T-helper 17 cell (primary cell): Measurements from ENCODE around the gene ZC3H18. TPM values are rescaled to one million over a fixed set of nuclear protein-coding genes. Genes with fewer than 3 reads are reported as not detected.
"Not testable (repeated sequence)": the region's sequence is repeated elsewhere in the genome, so short reads cannot be mapped to it uniquely, and the experiment has no call there.

Experiments used
- ATAC-seq: fragments of 150-1000 bp; cut with Tn5 transposase; 2 replicates; pipeline ENCODE4 v1.10.0; 2021; ENCODE audit warnings: mild to moderate bottlenecking, moderate library complexity
- DNase-seq, 3 donors: peaks; one replicate each; pipeline versions ENCODE4 v3.0.0 to v3.0.0-alpha.2; 2020 to 2021
- H3K9me3 ChIP-seq: one replicate; pipeline ENCODE4 v1.7.0; 2013; ENCODE audit warnings: low read length, mild to moderate bottlenecking; ENCODE audit not compliant: control insufficient read depth, poor library complexity, severe bottlenecking
- H3K27ac Mint-ChIP-seq: one replicate; pipeline ENCODE4 v1.8.0; 2022; ENCODE audit warnings: mild to moderate bottlenecking, moderate library complexity, mixed read lengths
- H3K27me3 Mint-ChIP-seq: one replicate; pipeline ENCODE4 v1.8.0; 2022; ENCODE audit warnings: mixed read lengths
- H3K36me3 Mint-ChIP-seq: one replicate; pipeline ENCODE4 v1.8.0; 2022; ENCODE audit warnings: low read depth, mixed read lengths
- H3K4me1 Mint-ChIP-seq: one replicate; pipeline ENCODE4 v1.8.0; 2022; ENCODE audit warnings: mild to moderate bottlenecking, mixed read lengths
- H3K4me3 Mint-ChIP-seq: one replicate; pipeline ENCODE4 v1.8.0; 2022; ENCODE audit warnings: mild to moderate bottlenecking, moderate library complexity, mixed read lengths
- total RNA-seq, 4 donors: library from RNA in 2 of 4; stranded (reverse) in 2 of 4; gene quantifications; one replicate each; pipeline ENCODE4 v1.2.3 and lab custom pipeline; 2022 to 2026

Gene ZC3H18
- total RNA-seq, 2 donors from 2014 or later, result 100 to 141 TPM

GRCh38 chr16:88665570-88665969 lies 95.4 kb downstream of the ZC3H18 start:
- Mint-ChIP-seq H3K27me3 (no peaks in the 10 kb centered on the region), H3K27ac (peak overlapping the region; percentile 19), H3K4me3 (no peak overlapping the region), H3K36me3 (no peaks in the 10 kb centered on the region), H3K4me1 (peaks cover 13% of the 10 kb centered on the region)
- DNase-seq (no peak), ATAC-seq (no peak)
- no peaks in the 10 kb centered on the region for H3K9me3 ChIP-seq

DNA sequence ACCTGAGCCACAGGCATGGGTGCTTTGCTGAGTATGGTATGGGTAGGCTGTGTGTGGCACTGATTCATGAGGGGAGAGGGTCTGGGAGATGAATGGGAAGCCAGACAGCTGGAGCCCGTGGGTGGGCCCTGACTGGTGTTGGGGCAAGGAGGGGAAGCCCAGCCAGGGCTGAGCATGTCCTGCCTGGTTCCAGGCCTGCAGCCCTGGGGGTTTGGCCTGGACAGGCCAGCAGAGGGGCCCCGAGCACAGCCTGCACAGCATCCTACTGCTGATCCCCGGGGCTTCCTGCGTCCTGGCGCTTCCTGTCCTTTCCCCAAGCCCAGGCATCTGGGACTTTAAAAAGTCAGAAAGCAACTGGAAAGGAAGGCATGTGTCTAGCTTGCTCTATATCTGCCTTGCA lies 97.3 kb downstream of the ZC3H18 start:
- Mint-ChIP-seq H3K27me3 (no peaks in the 10 kb centered on the region), H3K36me3 (no peaks in the 10 kb centered on the region), H3K27ac (peak overlapping the region; percentile 45), H3K4me1 (peaks cover 5% of the 10 kb centered on the region), H3K4me3 (no peak overlapping the region)
- H3K9me3 ChIP-seq, result no peaks in the 10 kb centered on the region
- ATAC-seq (no peak), DNase-seq (no peak)

DNA sequence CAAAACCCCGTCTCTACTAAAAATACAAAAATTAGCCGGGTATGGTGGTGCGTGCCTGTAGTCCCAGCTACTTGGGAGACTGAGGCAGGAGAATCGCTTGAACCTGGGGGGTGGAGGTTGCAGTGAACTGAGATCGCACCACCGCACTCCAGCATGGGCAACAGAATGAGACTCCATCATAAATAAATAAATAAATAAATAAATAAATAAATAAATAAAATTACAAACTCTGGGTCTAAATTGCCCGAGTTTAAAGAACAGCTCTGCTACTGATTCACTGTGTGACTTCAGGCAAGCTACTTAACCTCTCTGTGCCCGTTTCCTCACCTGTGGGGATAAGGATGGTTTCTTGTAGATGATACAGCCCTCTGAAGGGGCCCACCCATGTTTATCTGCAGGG lies 99.3 kb downstream of the ZC3H18 start:
- not testable (repeated sequence) for H3K9me3 ChIP-seq, H3K36me3 Mint-ChIP-seq, H3K4me3 Mint-ChIP-seq, DNase-seq, H3K27ac Mint-ChIP-seq, ATAC-seq, H3K4me1 Mint-ChIP-seq, H3K27me3 Mint-ChIP-seq

DNA sequence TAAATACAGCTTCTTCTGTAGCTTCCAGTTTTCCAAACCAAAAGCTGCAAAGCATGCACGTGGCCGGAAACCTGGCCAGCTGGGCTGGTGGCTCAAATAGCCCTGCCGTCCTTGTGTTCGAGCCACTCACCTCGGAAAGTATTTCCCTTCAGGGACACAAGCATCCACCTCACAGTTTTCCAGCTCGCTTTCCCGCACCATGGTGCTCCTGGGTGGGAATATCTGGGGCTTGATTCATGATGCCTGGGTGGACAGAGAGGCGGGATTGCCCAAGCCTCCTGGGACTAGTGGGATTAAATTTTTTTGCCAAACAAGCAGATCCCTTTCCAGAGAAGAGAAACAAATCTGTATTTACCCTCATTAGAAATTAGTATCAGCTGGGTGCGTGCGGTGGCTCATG lies 99.8 kb downstream of the ZC3H18 start:
- Mint-ChIP-seq H3K4me1 (peaks cover 4% of the 10 kb centered on the region), H3K4me3 (no peak overlapping the region), H3K27me3 (no peaks in the 10 kb centered on the region), H3K27ac (no peak overlapping the region), H3K36me3 (no peaks in the 10 kb centered on the region)
- DNase-seq, result no peak
- no peak for ATAC-seq
- H3K9me3 ChIP-seq, result no peaks in the 10 kb centered on the region

- no peak for ATAC-seq
- Mint-ChIP-seq H3K27ac (no peak overlapping the region), H3K27me3 (no peaks in the 10 kb centered on the region), H3K4me3 (no peak overlapping the region), H3K36me3 (no peaks in the 10 kb centered on the region), H3K4me1 (peaks cover 4% of the 10 kb centered on the region)
- no peak for DNase-seq
- H3K9me3 ChIP-seq, result no peaks in the 10 kb centered on the region
These were observed 101.6 kb downstream of the ZC3H18 start for GRCh38 chr16:88671806-88672205.

GRCh38 chr16:88672776-88673175 lies 102.6 kb downstream of the ZC3H18 start:
- no peak overlapping the region for H3K4me3 Mint-ChIP-seq
- peaks cover 4% of the 10 kb centered on the region for H3K4me1 Mint-ChIP-seq
- H3K27me3 Mint-ChIP-seq, result no peaks in the 10 kb centered on the region
- no peaks in the 10 kb centered on the region for H3K9me3 ChIP-seq
- DNase-seq (no peak), ATAC-seq (no peak)
- no peak overlapping the region for H3K27ac Mint-ChIP-seq
- no peaks in the 10 kb centered on the region for H3K36me3 Mint-ChIP-seq

DNA sequence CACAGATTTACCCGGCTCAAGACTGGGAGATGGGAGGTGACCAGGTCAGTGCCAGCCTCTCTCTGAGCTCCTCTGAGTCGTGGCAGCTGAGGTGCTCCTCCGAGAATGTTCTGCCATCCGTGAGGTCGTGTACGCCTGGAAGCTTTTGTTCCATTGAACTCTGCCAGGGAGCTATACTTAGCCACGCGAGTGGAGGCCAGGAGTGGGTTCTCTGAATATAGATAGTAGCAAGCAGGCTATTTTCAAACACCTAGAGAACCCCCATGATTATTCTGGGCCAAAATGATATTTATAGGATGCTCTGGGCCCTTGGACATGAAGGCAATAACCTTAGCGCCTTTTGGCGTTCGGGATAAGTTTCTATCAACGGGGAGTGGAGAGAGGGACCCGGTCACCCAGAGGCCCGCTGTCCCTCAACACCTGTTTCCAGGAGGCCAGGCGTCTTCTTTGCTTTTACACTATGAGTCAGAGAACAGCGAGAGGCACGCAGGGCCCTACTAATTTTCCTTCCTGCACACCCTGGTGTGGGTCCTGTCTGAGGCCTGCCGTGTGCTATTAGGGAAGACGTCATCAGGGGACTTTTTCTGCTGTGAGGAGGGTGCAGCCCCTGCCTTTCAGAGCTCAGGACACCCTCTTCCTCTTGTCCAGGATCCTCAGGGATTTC lies 103.6 kb downstream of the ZC3H18 start:
- H3K4me1 Mint-ChIP-seq, result peaks cover 2% of the 10 kb centered on the region
- H3K9me3 ChIP-seq, result no peaks in the 10 kb centered on the region
- H3K27ac Mint-ChIP-seq, result peak overlapping the region; percentile 9
- DNase-seq, result no peak
- no peaks in the 10 kb centered on the region for H3K36me3 Mint-ChIP-seq
- no peak for ATAC-seq
- H3K4me3 Mint-ChIP-seq, result no peak overlapping the region
- no peaks in the 10 kb centered on the region for H3K27me3 Mint-ChIP-seq

GRCh38 chr16:88676502-88677242 lies 106.5 kb downstream of the ZC3H18 start:
- no peak overlapping the region for H3K27ac Mint-ChIP-seq

DNA sequence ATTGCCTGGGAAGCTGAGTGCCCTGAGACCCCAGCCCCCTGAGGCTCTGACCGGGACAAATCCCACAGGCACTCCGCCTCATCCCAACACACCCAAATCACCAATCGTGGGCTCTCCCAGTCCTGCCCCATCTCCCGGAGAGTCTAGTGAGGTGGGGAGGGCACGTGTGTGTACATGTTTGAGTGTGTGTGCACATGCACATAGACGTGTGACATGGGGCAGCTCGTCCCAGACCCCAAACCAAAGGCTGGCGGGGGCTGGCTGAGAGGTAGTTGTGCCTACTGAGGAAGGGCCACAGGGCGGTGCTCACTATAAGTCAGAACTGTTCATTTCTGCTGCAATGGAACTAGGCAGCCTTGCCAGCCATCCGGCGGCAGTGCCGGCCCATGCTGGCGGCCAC lies 107.5 kb downstream of the ZC3H18 start:
- no peak overlapping the region for H3K27ac Mint-ChIP-seq
- DNase-seq (no peak), ATAC-seq (no peak)
- no peaks in the 10 kb centered on the region for H3K36me3 Mint-ChIP-seq
- H3K27me3 Mint-ChIP-seq, result no peaks in the 10 kb centered on the region
- H3K4me3 Mint-ChIP-seq, result no peak overlapping the region
- H3K9me3 ChIP-seq, result no peaks in the 10 kb centered on the region
- H3K4me1 Mint-ChIP-seq, result peaks cover 18% of the 10 kb centered on the region

More at GRCh38 chr16:88676502-88677242, 106.5 kb downstream of the ZC3H18 start:
- ATAC-seq (no peak), DNase-seq (no peak)
- H3K9me3 ChIP-seq, result no peaks in the 10 kb centered on the region
- H3K27me3 Mint-ChIP-seq, result no peaks in the 10 kb centered on the region
- H3K36me3 Mint-ChIP-seq, result no peaks in the 10 kb centered on the region
- no peak overlapping the region for H3K4me3 Mint-ChIP-seq
- peaks cover 9% of the 10 kb centered on the region for H3K4me1 Mint-ChIP-seq

DNA sequence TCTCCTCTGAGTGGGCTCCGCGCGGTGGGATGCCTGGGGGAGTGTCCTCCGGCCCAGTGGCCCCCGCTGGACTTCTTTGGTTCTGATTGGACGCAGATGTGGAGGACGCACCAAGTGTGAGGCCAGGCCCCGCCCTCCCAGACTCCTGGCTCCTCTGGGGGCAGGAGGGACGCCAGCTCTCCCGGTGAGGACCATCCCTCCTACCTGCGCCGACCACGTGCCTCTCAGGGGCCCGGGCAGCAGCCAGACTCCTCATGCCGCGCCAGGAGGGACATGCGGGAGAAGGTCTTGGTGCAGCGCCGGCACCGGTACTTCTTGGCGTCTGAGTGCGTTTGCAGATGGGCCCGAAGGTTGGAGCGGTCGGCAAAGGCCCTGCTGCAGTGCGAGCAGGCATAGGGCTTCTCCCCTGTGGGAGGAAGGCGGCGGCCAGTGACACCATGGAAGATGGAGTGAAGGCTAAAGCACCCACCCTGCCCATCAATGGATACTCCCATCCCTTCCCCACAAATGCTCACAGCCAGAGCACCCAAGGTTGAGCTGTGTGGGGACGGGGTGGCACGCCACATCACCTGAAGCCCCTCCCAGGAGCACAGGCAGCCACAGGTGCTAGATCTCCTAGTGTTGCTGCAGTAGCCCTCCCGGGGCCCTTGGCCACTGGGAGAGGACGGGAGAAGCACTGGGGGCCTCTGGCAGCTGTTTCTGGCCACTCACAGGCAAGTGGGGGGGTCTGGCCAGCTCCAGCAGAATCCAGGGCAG lies 108.2 kb downstream of the ZC3H18 start:
- no peak overlapping the region for H3K4me3 Mint-ChIP-seq
- ATAC-seq, result no peak
- no peaks in the 10 kb centered on the region for H3K9me3 ChIP-seq
- DNase-seq, result no peak
- H3K4me1 Mint-ChIP-seq, result peaks cover 20% of the 10 kb centered on the region
- H3K27ac Mint-ChIP-seq, result no peak overlapping the region
- no peaks in the 10 kb centered on the region for H3K36me3 Mint-ChIP-seq
- H3K27me3 Mint-ChIP-seq, result no peaks in the 10 kb centered on the region

DNA sequence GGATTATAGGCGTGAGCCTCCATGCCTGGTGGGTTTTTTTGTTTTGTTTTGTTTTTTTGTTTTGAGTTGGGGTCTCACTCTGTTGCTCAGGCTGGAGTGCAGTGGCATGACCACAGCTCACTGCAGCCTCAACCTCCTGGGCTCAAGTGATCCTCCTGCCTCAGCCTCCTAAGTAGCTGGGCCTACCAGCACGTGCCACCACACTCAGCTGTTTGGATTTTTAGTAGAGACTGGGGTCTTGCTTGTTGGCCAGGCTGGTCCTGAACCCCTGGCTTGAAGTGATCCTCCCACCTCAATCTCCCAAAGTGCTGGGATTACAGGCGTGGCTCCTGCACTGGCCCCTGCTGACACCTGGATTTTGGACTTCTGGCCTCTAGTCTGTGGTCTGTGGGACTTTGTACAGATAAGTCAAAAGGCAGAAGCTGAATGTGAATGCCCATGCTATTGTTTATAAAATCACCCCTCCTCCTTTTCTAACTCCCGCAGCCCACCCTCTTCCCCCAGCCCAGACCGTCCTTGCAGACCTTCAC lies 110.4 kb downstream of the ZC3H18 start:
- DNase-seq, result no peak
- H3K9me3 ChIP-seq, result no peaks in the 10 kb centered on the region
- no peak for ATAC-seq
- peak overlapping the region; percentile 71 for H3K4me3 Mint-ChIP-seq
- H3K36me3 Mint-ChIP-seq, result no peaks in the 10 kb centered on the region
- peak overlapping the region; percentile 88 for H3K27ac Mint-ChIP-seq
- peaks cover 27% of the 10 kb centered on the region for H3K4me1 Mint-ChIP-seq
- H3K27me3 Mint-ChIP-seq, result no peaks in the 10 kb centered on the region

DNA sequence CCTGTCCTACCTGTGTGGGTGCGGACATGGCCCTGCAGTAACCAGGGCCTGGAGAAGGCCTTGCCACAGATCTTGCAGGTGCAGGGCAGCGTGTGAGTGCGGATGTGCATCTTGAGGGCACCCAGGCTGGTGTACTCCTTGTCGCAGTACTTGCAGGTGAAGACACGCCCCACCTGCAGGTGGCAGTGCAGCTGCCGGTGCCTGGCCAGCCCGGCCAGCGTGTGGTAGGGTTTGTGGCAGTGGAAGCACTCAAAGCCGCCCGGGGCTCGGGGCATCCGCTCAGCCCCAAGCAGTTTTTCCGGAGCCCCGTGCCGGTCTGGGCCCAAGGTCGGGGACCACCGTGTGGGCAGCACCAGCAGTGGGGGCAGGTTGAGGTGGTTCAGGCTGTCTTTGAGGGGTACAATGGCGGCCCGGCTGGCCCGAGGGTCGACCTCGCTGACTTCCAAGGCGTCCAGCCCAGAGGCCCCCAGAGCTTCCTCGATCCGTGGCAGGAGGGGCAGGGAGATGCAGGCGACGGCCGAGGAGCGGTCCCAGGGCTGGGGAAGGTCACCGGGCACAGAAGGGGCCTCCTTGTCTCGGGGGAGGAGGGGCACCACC lies 111.0 kb downstream of the ZC3H18 start:
- ATAC-seq (peak; percentile 28), DNase-seq (peak in 1 of 3 donors; percentile 41)
- H3K4me3 Mint-ChIP-seq, result peak overlapping the region; percentile 79
- H3K27me3 Mint-ChIP-seq, result no peaks in the 10 kb centered on the region
- H3K27ac Mint-ChIP-seq, result peak overlapping the region; percentile 88
- no peaks in the 10 kb centered on the region for H3K9me3 ChIP-seq
- H3K4me1 Mint-ChIP-seq, result peaks cover 27% of the 10 kb centered on the region
- no peaks in the 10 kb centered on the region for H3K36me3 Mint-ChIP-seq
